Ishikawa (cell line): ENCODE data around the gene RMDN2.

Experiments used
- CREB1 ChIP-seq: IDR thresholded peaks from 2 replicates; pipeline ENCODE4 v1.6.1; 2012; ENCODE audit warnings: low read depth
- EP300 ChIP-seq: IDR thresholded peaks from 2 replicates; pipeline ENCODE4 v1.6.1; 2012; ENCODE audit warnings: borderline replicate concordance
- FOXM1 ChIP-seq: IDR thresholded peaks from 2 replicates; pipeline ENCODE4 v1.6.1; 2012; ENCODE audit warnings: low read depth, borderline replicate concordance
- REST ChIP-seq: IDR thresholded peaks from 2 replicates; pipeline ENCODE4 v1.6.1; 2012; ENCODE audit warnings: low read depth, mild to moderate bottlenecking

- TF ChIP-seq EP300 (no peak), FOXM1 (no peak), REST (no peak), CREB1 (no peak)
These were observed 9.8 kb downstream of the RMDN2 start for GRCh38 chr2:37934591-37935513.
